ENCODE results near the gene GATAD2A. TPM values are rescaled to one million over a fixed set of nuclear protein-coding genes. Genes with fewer than 3 reads are reported as not detected.

Gene GATAD2A
- total and polyA plus RNA-seq, 9 of the 15 experiments (the other 6 are each of a cell fraction or from before 2014, with no cell fraction given) = 2.4 to 226 (median 44.2) TPM

GRCh38 chr19:19540064-19540714 is 134.7 kb downstream of the GATAD2A start (continued):
- no peak for TF ChIP-seq ZBED1 (IDR thresholded peaks at IDR 0.05)
- TF ChIP-seq ATF2 (CRISPR knock-in tag; IDR thresholded peaks at IDR 0.05) = no peak
- no peak for TF ChIP-seq ZNF282 (CRISPR knock-in tag; IDR thresholded peaks at IDR 0.05)
- TF ChIP-seq CHD7 (IDR thresholded peaks at IDR 0.05; ENCODE audit: low read depth, low read length) = no peak
- no peak for TF ChIP-seq BRD9 (IDR thresholded peaks at IDR 0.05; ENCODE audit: low read depth, partially characterized antibody)
- TF ChIP-seq CTCFL (IDR thresholded peaks at IDR 0.05; ENCODE audit: borderline replicate concordance, insufficient read depth, low read depth, low read length, poor library complexity, severe bottlenecking) = no peak
- no peak for TF ChIP-seq CAMTA2 (CRISPR knock-in tag; conservative IDR thresholded peaks at IDR 0.05)
- TF ChIP-seq ZNF668 (CRISPR knock-in tag; IDR thresholded peaks at IDR 0.05) = peak; percentile 50; the same call in 1 of the 2 replicates
- no peak for TF ChIP-seq CHD4 (IDR thresholded peaks at IDR 0.05; ENCODE audit: insufficient read depth, insufficient replicate concordance, low read depth, low read length, poor library complexity, severe bottlenecking)
- peak; percentile 54 for TF ChIP-seq USF2 (CRISPR knock-in tag; IDR thresholded peaks at IDR 0.05)
- no peak for TF ChIP-seq SMAD1 (IDR thresholded peaks at IDR 0.05; ENCODE audit: low read depth, low read length, partially characterized antibody)
